Hematopoietic multipotent progenitor cell (in vitro differentiated cells): Measurements from ENCODE around the gene KCNMA1. TPM values are rescaled to one million over a fixed set of nuclear protein-coding genes. Genes with fewer than 3 reads are reported as not detected.
"Not testable (repeated sequence)": the region's sequence is repeated elsewhere in the genome, so short reads cannot be mapped to it uniquely, and the experiment has no call there.

Source experiments
- DNase-seq, 3 donors: peaks; one replicate each; pipeline ENCODE4 v3.0.0-alpha.2; 2011 to 2015; ENCODE audit warnings: low read depth in 2 of 3, low spot score in 2 of 3
- total RNA-seq: library from RNA; depleted of rRNA; stranded (reverse); fragments of >200 nt; gene quantifications from one replicate; pipeline ENCODE4 v1.2.3, GENCODE V29; 2012

Gene KCNMA1
- total RNA-seq, 1 donor: 0.27 TPM

DNA sequence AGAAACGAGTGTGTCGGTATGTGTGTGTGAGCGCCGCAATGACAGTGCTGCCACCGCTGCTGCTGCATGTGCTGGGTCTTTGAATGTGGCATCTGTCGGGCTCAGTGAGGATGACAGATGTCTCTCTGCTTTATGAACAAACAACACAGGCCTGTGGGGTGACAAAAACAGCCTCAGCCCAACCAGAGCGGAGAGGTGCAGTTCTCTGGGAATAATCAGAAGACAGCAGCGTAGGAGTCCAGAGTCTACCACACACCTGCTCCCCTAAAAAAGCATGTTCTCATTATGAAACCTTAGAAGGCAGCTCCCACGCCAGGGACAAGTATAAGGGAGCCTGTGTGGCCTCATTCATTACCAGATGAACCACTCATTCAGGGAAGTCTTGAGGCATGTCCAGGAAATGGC is 278.3 kb downstream of the KCNMA1 start:
- no peak for DNase-seq

DNA sequence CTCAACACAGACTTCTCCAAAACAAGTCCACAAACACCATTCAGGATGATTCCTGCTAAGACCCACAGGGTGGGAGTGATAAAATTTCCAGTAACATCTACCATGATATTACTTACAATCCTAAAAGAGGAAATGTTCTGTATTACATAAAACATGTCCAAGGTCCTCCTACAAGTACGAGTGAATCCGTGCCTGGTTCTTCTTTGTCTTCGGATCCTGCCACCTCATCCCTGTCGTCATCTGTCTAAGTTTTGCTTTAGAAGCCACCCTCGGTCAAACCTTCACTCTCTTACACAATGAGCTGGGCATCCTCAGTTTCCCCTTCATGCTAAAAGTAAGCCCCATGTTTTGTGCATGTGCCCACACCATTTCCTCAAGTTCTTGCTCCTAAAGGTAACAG is 279.0 kb downstream of the KCNMA1 start:
- no peak for DNase-seq

DNA sequence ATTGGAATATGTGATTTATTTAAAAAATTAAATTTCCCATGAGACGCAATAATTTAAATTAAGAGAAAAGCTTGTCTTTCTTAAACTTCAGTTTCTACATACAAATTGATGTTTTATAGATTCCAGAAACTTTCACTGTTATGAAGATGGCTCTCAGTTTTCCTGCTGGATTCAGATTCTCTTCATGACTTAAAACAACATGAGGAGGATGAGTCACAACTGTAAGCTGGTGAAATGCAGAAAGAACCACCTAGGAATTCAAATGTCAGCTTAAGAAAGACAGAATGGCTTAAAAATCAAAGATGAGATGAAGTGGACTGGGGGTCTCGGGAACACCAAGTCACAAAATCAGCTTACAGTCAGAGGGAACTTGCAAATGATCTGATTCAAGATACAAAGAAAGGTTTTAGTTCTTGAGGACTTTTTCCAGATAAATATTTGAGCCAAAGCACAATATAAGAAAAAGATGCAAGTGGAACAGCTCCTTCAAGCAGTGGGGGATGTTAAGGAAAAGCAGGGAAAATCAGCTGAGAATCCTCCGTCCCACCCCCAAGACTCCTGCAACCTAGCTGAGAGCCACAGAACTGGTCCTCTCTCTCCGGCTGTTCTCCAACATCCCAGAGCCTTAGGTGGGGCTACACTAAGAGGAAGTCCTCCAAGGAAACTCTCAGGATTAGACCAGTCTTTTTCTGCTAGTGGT is 279.8 kb downstream of the KCNMA1 start:
- no peak for DNase-seq

DNA sequence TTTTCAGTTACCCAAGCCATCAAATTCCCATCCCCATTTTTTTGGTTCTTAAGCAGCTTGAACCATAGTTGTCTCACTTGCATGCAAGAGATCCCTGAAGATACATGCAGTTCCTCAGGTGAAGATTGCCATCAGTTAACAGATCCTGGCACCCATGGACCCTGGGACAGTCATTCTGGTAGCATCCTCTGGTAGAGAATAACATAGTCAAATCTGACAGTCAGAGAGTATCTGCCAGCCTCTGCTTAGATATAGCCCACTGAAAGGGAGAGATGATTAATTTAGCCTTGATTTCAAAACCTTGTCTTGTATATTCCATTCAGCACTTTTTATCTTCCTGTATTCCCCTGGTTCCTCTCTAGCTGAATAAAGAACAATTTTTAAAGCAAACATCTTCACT is 280.4 kb downstream of the KCNMA1 start:
- no peak for DNase-seq

DNA sequence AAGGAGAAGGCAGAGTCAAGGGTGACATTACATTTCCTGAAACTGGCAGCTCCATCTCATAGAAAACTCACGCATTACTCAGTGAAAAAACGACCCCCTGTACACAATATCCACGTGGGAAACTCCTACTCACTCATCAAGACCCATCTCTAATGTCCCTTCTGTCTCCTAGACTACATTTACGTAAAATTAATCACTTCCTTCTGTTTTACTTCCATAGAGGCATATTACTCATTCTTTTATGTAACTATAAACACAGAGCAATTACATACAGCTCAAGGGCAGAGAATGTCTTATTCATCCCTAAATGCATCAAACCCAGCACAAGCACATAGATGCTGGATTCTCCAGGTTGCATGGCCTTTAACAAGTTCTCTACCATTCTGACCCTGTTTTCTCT is 281.8 kb downstream of the KCNMA1 start:
- DNase-seq: no peak

DNA sequence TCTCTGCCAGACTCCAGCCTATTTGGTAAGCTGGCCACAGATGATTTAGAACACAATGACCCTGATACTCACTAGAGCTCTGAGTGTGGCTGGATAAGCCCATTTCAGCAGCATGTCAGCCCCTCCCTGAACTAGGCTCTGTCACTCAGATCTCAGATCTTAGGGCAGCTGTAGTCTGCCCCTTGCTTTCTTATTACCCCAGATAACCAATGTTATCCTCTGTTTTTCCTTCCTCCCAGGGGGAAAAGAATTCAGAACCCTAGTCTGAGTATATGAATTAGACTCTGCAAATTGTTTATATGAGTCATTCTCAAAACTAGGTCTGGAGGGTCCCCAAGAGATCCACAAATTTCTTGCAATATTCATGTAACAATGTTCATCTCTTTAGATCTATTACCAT is 286.2 kb downstream of the KCNMA1 start:
- no peak for DNase-seq

DNA sequence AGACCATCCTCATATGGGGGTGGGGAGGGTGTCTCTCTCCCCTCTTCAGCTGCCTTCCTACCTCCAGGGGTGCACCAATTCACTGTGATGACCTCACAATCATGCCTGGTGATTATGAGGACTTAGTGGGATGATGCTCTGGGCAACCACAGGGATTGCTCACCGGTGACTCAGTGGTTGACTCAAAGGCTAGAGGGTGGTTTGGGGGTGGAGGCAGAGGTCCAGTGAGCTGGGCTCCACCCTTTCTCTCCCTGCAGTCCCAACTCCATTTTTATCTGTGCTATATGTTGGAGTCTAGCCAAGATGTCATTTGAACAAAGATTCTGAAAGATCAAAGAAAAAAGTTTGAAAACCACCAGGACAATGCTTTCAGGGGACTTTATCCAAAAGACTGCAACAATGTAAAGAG is 286.9 kb downstream of the KCNMA1 start:
- DNase-seq: no peak

DNA sequence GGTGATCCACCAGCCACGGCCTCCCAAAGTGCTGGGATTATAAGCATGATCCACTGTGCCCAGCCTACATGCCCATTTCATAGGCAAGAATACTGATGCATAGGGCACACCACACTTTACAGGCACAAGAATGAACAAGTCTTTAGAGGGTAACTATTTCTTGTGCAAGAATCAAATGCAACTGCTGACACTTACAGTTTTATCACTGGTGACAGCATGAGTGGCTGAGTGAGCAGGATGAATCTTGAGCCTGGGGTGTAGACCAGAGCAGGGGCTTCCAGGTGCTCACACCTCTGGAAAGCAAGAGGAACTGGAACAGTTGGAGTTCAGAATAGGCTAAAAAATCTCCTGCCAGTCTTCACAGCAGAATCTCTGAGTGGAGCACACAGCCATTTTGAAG is 287.5 kb downstream of the KCNMA1 start:
- DNase-seq: no peak

DNA sequence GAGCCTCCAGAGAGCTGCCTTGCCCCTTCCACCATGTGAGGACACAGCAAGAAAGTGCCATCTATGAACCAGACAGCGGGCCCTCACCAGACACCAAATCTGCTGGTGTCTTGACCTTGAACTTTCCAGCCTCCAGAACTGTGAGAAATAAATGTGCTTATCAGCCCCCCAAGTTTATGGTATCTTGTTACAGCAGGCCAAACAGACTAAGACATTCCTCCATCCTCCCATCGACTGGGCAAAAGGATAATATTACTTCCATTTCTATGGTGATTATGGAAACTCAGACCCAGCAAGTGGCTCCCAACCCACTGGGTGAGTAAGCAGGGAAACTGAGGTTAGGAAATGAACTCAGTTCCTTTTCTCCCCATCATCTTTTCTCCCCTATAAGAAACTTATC is 288.4 kb downstream of the KCNMA1 start:
- no peak for DNase-seq

DNA sequence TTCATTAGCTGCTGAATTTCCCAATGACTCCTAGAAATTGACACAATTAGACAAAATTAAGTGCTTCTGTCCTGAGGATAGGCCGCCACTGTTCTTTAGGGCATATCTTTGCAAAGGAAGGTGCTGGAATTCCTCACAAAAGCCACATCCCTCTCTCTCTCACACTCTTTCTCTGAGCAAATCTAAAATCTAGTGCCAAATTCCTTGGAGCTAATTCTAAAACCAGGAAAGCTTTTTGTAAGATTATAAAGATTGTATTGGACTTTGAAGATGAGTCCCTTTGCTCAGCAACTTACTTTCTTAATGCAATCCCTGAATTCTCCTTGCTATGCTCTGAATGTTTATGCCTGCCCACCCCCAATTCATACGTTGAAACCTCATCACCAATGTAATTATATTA is 288.9 kb downstream of the KCNMA1 start:
- no peak for DNase-seq

DNA sequence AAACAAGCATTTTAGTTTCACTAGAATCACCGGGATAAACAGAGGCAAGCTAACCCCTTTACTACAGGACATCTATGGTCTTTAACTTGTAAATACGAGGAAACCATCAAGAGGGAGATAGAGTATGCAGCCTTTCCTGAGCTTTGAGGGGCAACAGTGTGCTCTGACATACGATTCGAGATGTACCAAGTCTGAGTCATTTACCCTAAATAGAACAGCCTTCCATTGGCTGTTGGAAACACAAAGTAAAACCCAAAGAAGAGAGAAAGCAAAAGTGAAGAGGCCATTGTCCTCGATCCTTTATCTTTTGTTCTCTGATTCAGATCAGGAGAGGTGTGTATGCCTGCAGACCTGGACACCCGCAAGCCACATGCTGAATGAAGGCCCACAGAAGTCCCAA is 289.5 kb downstream of the KCNMA1 start:
- DNase-seq: no peak

DNA sequence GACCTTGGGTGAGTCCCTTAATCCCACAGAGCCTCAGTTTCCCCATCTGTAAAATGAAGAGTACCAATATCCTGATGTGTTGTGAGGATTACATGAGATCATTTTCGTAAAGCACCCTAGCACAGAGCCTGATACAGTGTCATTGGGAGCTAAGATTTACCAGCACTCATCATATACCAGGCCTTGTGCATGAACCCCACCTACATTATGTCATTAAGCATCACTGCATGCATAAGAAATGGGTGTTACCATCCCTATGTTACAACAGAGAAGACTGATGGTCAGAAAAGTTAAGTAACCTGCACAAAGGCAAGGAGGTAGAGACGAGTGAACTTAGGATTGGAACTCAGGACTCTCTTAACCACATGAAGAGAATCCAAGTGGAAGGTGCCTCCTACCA is 290.6 kb downstream of the KCNMA1 start:
- no peak for DNase-seq

DNA sequence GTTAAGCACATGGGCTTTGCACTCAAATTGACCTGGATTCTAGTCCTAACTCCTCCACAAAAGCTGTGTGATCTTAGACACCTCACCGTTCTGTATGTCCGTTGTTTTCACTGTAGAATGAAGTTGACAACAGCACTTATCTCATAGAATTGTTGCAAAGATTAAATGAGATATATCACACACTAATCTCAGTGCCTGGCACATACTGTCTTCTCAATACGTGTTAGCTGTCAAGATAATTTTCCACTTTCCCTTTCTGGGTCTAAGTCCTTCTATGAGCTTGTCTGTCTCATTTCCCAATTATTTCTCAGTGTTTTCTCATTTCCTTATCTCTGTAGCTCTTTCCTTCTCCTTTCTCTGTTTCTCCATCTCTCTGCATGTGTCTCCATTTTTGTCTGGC is 296.6 kb downstream of the KCNMA1 start:
- no peak for DNase-seq

DNA sequence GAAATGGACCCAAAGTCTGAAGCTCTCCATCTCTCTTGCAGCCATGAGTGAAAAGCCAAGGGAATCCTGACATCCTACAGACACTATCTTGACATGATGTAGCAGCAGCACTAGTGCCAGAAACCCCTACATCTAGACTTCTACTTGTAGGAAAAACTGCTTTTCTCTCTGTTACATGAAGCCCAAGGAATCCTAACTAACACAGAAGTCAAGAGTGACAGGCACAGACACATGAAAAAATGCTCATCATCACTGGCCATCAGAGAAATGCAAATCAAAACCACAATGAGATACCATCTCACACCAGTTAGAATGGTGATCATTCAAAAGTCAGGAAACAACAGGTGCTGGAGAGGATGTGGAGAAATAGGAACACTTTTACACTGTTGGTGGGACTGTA is 297.7 kb downstream of the KCNMA1 start:
- DNase-seq: not testable (repeated sequence)

DNA sequence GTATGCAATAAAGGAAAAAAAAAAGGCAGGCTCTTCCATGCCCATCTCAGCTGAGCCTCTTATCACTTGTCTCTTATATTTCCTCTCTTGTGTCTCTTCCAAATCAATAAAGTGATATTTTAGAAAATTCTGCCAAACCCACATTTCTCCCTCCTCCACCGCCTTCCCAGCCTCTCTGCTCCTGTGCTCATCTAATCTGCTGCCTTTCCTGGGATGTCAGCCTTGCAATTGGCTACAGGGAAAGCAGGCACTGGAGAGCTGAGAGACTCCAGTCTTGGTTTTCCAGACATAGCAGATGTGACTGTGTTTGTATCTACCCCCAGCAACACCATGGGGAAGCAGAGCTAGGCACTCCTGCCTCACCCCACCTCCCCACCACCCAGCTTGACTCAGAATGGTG is 298.4 kb downstream of the KCNMA1 start:
- no peak for DNase-seq

DNA sequence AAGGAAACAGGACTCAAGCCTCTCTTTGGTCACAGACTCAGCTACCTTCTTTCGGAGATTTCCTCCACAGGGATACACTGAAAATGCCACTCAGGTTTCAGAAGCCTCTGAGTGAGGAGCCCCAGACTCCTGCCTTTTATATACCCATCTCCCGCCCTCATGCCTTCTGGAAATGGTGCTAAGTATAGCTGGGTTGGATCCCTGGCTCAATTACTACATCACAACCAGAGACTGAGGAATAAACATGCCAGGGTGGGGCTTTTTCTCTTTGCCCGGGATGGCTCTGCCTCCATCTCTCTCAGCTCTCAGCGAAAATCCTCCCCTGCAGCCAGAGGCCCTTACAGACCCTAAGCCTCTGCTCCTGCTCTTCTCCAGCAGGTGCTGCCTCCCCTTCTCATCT is 299.5 kb downstream of the KCNMA1 start:
- no peak for DNase-seq

DNA sequence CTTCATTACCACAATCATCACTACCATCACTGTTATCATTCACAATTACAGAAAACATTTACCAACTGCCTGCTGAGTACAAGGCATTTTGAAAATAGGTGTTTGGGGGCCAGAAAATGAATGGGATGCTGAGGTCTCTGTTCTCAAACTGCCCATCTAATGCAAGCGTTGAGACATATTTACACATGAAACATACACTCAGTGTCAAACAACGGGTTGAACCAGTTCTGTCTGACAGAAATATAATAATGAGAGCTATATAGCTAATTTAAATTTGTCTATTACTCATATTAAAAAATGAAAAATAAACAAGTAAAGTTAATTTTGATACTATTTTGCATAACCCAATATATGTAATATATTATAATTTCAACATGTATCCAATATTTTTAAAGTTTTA is 303.1 kb downstream of the KCNMA1 start:
- no peak for DNase-seq

DNA sequence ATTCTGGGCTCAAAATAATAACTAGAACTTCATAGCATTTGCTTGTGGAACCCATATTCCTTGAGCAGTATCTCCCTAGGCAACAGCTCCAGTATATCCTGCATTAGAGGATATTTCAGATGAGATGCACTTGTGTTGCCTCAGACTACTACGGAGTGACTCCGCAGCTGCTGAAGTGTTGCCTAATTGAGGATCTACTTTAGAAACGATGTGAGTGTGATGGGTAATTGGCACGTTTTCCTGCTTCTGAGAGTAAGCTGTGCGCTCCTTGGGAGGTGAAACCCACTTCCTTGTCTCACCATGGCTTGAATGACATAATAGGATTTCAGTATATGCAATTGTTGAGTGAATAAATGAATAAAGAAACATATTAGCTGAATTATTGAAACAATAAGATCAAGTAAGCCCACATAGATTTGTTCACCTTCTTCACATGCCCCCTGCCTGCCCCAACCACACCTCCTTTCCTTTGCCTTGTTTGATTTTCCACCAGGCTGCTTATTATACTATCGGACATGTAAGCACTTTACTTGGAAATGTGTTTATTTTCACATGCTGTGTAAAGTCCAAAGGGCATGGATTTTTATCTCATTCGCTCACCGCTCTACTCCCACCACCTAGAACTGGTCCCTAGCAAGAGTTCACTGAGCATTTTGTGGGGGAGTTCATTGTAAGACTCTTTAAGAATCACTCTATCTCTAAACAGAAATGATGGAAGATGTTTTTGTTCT is 303.8 kb downstream of the KCNMA1 start:
- no peak for DNase-seq

DNA sequence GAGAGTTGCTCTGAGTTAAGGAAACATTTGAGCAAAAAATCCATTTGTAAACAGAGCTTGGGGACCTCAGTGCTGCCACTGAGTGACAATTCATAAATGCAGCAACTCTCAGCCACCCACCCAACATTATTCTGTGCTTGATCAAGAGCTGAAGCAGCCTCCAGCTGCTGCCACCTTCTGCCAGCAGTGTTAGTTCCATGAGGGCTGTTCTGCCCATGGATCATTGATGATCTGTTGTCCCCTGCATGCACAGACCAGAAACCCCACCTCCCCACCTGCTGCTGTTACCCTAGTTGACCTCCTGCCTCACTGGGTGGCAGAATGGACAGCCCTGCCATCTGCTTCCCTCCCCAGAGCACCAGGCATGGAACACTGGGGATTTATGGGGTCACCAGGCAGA is 305.4 kb downstream of the KCNMA1 start:
- no peak for DNase-seq

DNA sequence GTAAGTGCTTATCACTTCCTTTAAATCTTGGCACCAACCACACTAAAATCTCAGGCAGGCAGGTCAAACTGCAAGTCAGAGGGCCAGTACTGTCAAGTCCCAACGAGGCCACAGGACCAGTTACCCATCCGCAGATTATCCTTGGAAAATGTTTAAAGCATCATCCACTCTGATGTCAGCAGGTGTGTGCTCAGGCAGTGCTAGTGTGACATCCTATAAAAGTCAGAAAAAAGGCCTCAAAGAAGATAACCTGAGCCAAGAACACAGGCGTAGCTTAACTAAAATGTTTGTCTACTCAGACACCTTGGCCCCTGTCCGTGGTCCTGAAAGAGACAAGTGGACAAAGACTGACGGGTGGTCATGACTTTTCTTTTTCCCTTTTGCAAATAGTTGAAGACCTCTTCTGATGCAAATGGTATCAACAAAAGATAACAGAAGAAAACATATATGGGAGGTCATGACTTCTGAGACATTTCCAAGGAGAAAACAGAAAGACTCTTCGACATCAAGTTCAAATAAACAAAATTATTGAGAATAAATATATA is 309.3 kb downstream of the KCNMA1 start:
- DNase-seq: peak in 2 of 3 donors; percentile 12 to 67

DNA sequence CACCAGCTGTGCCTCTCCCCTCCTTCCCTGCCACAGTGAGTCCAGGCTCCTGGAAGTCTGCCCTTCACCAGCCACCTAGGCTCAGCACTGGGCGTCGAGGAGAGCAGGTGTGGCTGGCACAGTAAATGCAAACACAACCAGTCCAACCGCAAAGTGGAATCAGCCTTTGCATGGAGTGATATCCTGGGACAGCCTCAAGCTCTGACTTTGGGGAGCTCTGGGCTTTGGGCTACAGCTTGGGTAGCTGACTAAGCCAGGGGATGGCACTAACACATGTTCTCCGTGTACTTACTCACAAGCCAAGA is 312.4 kb downstream of the KCNMA1 start:
- DNase-seq: no peak

DNA sequence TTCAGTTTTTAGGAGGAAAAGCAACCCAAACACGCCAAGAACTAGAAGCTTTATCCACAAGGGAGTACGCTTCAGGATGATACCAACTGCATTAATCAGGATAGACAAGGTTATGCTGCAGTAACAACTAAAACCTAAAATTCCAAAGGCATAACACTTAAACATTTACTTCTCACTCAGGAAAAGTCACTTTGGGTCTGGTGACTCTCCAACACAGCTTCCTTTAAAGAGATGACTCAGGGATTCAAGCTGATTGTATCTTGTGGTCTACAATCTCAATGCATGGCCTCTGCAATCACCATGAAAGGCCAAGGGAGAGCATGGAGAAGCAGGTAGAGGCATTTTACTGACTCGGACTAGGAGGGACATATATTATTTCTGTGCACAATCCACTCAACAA is 315.8 kb downstream of the KCNMA1 start:
- peak in 1 of 3 donors; percentile 20 for DNase-seq
